Spleen (tissue), 11 donors: ENCODE measurements around the gene PHOSPHO1. TPM values are rescaled to one million over a fixed set of nuclear protein-coding genes. Genes with fewer than 3 reads are reported as not detected.
A peak's percentile ranks its signal among the peaks of the same experiment; 100 is the strongest.

Source experiments
- DNase-seq: peaks from one replicate; pipeline ENCODE4 v3.0.0-alpha.2; 2020
- H3K27ac ChIP-seq, 8 donors: fragments of 200-600 bp; sonication (generic) in 7 of 8; 1 replicate in 4 of 8; 2 replicates in 4 of 8; pipeline versions ENCODE4 v1.5.0 to v1.8.0; 2016 to 2021; ENCODE audit warnings: inconsistent platforms in 4 of 8, mild to moderate bottlenecking in 4 of 8, moderate library complexity in 1 of 8
- H3K27me3 ChIP-seq, 7 donors: fragments of 200-600 bp; sonication (generic) in 6 of 7; replicated peaks in 1 of 7; 1 replicate in 4 of 7; 2 replicates in 3 of 7; pipeline versions ENCODE4 v1.5.0 to v1.8.0; 2016 to 2021; ENCODE audit warnings: inconsistent platforms in 3 of 7, mild to moderate bottlenecking in 1 of 7
- H3K36me3 ChIP-seq, 6 donors: fragments of 200-600 bp; sonication (generic) in 5 of 6; 1 replicate in 4 of 6; 2 replicates in 2 of 6; pipeline versions ENCODE4 v1.5.0 to v1.8.0; 2016 to 2021; ENCODE audit warnings: inconsistent platforms in 2 of 6
- H3K4me1 ChIP-seq, 6 donors: fragments of 200-600 bp; sonication (generic) in 5 of 6; 1 replicate in 3 of 6; 2 replicates in 3 of 6; pipeline versions ENCODE4 v1.5.0 to v1.8.0; 2016 to 2021; ENCODE audit warnings: inconsistent platforms in 3 of 6
- H3K4me3 ChIP-seq, 8 donors: fragments of 200-600 bp; sonication (generic) in 7 of 8; 1 replicate in 4 of 8; 2 replicates in 4 of 8; pipeline versions ENCODE4 v1.5.0 to v1.8.0; 2016 to 2021; ENCODE audit warnings: inconsistent platforms in 4 of 8, mild to moderate bottlenecking in 4 of 8, moderate library complexity in 2 of 8
- H3K9me3 ChIP-seq, 8 donors: fragments of 200-600 bp; sonication (generic) in 7 of 8; 1 replicate in 4 of 8; 2 replicates in 4 of 8; pipeline versions ENCODE4 v1.5.0 to v1.8.0; 2016 to 2021; ENCODE audit warnings: inconsistent platforms in 4 of 8
- CTCF ChIP-seq, 11 experiments: fragments of 200-600 bp in 7 of 11; fragments of 450-650 bp in 4 of 11; sonication (generic) in 4 of 11; IDR thresholded peaks in 8 of 11; conservative IDR thresholded peaks in 3 of 11; 1 replicate in 7 of 11; 2 replicates in 4 of 11; pipeline versions ENCODE4 v1.4.0 to v1.8.0; 2016 to 2021; ENCODE audit warnings: antibody characterized with exemption in 11 of 11, inconsistent platforms in 4 of 11, mild to moderate bottlenecking in 1 of 11
- POLR2A ChIP-seq, 3 donors: fragments of 450-650 bp; IDR thresholded peaks; one replicate each; pipeline ENCODE4 v1.5.1; 2017; ENCODE audit warnings: antibody characterized with exemption in 3 of 3, mild to moderate bottlenecking in 1 of 3
- POLR2AphosphoS5 ChIP-seq, 3 donors: sonication (generic); formaldehyde crosslinking; IDR thresholded peaks; one replicate each; pipeline ENCODE4 v1.5.1; 2017; ENCODE audit warnings: antibody characterized with exemption in 3 of 3
- WGBS, 5 donors: extraction: QIAGEN DNeasy Blood & Tissue Kit in 3 of 5; methylation state at CpG; one replicate each; pipeline versions ENCODE4 v1.1.5 to v1.1.7; 2013 to 2018; 5-methylcytosine and 5-hydroxymethylcytosine counted together
- intact Hi-C: fragments of 100-400 bp; cut with DNase I; formaldehyde crosslinking; loops from one replicate; pipeline ENCODE4 v1.15.0; 2023; ENCODE audit warnings: low total_unique reads
- polyA plus RNA-seq, 3 donors: library from polyadenylated mRNA; stranded (reverse); fragments of 200-250 nt; gene quantifications; one replicate each; pipeline ENCODE4 v1.2.1, GENCODE V29; 2013
- total RNA-seq, 7 donors: library from RNA; depleted of rRNA in 3 of 7; stranded (reverse); fragments of >200 nt in 3 of 7; fragmentation: NEBNext Ultra II Directional in 4 of 7; extraction: Animal tissue kit (Norgen Biotek cat#: 25700) in 4 of 7; gene quantifications; one replicate each; pipeline versions ENCODE4 v1.1.0 to v1.2.1, GENCODE V29; 2016 to 2021
- donor health status: healthy with polysubstance abuse.
- donor health status: DM: no; HTN: no; CAD: no; lungs with moderate emphysema.
- donor health status: DM: no; HTN: no; CAD: no.
- donor health status: Bipolar disorder and iron deficiency.
- donor health status: healthy.
- donor health status: DM: no; HTN: no; CAD: no.
- donor health status: DM: yes; HTN: yes; CAD: no.

PHOSPHO1 gene
- total and polyA plus RNA-seq, 10 donors, result 0.80 to 12.2 (median 3.9) TPM

DNA sequence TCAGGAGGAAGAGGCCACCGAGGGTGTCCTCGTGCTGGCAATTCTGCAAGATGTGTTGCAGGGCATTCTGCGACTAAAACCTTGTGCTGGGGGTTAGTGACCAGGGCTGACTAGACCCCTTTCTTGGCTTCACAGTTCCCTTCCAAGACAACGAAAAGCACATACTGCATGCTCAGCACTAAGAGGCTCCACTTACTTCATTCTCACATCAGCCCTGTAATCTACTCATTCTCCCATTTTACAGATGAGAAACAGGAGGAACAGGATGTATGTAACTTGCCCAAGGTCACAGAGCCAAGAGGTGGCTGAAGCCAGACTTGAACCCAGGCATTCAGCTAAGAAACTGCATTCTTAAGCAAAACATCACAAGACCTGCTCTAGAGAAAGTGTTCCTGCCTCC is 5.3 kb upstream of the PHOSPHO1 start:
- Histone ChIP-seq H3K4me1 (peaks cover 0 to 45% (median 8%) of the 10 kb centered on the region in 6 donors), H3K27ac (peak overlapping the region in 7 of 8 donors; percentile 9 to 85 (median 56)), H3K36me3 (no peaks in the 10 kb centered on the region), H3K9me3 (no peaks in the 10 kb centered on the region), H3K27me3 (no peaks in the 10 kb centered on the region), H3K4me3 (peak overlapping the region in 1 of 8 donors; percentile 56)
- TF ChIP-seq CTCF (IDR thresholded peaks at IDR 0.05 in 8 of 11, conservative IDR thresholded peaks at IDR 0.05 in 3 of 11), result no peak
- TF ChIP-seq POLR2AphosphoS5 (IDR thresholded peaks at IDR 0.05), result no peak
- TF ChIP-seq POLR2A (IDR thresholded peaks at IDR 0.05), result no peak
- no peak for DNase-seq
- intact Hi-C loops, result no loop called here
- 44 to 88% (median 64%) methylated on average over 4 of the region's 4 CpGs for WGBS, 5 donors

GRCh38 chr17:49234509-49235080 is 4.0 kb upstream of the PHOSPHO1 start:
- TF ChIP-seq POLR2AphosphoS5 (IDR thresholded peaks at IDR 0.05), result peak in 1 of 3 donors; percentile 7
- no peak for TF ChIP-seq POLR2A (IDR thresholded peaks at IDR 0.05)
- TF ChIP-seq CTCF (IDR thresholded peaks at IDR 0.05 in 8 of 11, conservative IDR thresholded peaks at IDR 0.05 in 3 of 11), result no peak
- Histone ChIP-seq H3K4me1 (peaks cover 7 to 58% (median 17%) of the 10 kb centered on the region in 6 donors), H3K4me3 (peak overlapping the region in 1 of 8 donors; percentile 56), H3K27ac (peak overlapping the region in 3 of 8 donors; percentile 75 to 85 (median 79)), H3K36me3 (no peaks in the 10 kb centered on the region), H3K27me3 (peaks cover 0 to 10% (median 0%) of the 10 kb centered on the region in 7 donors), H3K9me3 (no peaks in the 10 kb centered on the region)
- 84 to 91% (median 88%) methylated on average over 5 of the region's 5 CpGs for WGBS, 5 donors
- DNase-seq, result no peak
- intact Hi-C loops, result no loop called here

GRCh38 chr17:49231563-49231894 is 942 bp upstream of the PHOSPHO1 start:
- Histone ChIP-seq H3K36me3 (peaks cover 0 to 6% (median 0%) of the 10 kb centered on the region in 6 donors), H3K27me3 (peaks cover 0 to 18% (median 0%) of the 10 kb centered on the region in 7 donors), H3K4me1 (peaks cover 14 to 77% (median 34%) of the 10 kb centered on the region in 6 donors), H3K9me3 (no peaks in the 10 kb centered on the region), H3K27ac (peak overlapping the region in 4 of 8 donors; percentile 66 to 92 (median 81)), H3K4me3 (peak overlapping the region in 5 of 8 donors; percentile 56 to 78 (median 62))
- DNase-seq, result no peak
- TF ChIP-seq POLR2AphosphoS5 (IDR thresholded peaks at IDR 0.05), result no peak
- TF ChIP-seq CTCF (IDR thresholded peaks at IDR 0.05 in 8 of 11, conservative IDR thresholded peaks at IDR 0.05 in 3 of 11), result no peak
- TF ChIP-seq POLR2A (IDR thresholded peaks at IDR 0.05), result no peak
- WGBS, 5 donors, result 49 to 72% (median 62%) methylated on average over 7 of the region's 7 CpGs
- intact Hi-C loops, result no loop called here

- H3K27me3 ChIP-seq, result peaks cover 0 to 27% (median 1%) of the 10 kb centered on the region in 7 donors
- peak overlapping the region; percentile 52 to 78 (median 62) for H3K4me3 ChIP-seq
- DNase-seq, result peak; percentile 85
- intact Hi-C loops, result no loop called here
- H3K4me1 ChIP-seq, result peaks cover 14 to 79% (median 41%) of the 10 kb centered on the region in 6 donors
- H3K27ac ChIP-seq, result peak overlapping the region in 4 of 8 donors; percentile 57 to 92 (median 81)
- TF ChIP-seq POLR2A (IDR thresholded peaks at IDR 0.05) (no peak), POLR2AphosphoS5 (IDR thresholded peaks at IDR 0.05) (peak; percentile 30 to 75 (median 52)), CTCF (IDR thresholded peaks at IDR 0.05 in 8 of 11, conservative IDR thresholded peaks at IDR 0.05 in 3 of 11) (no peak)
- H3K9me3 ChIP-seq, result no peaks in the 10 kb centered on the region
- WGBS, 5 donors, result 10 to 16% (median 12%) methylated on average over 31 to 36 of the region's 36 CpGs
- H3K36me3 ChIP-seq, result peaks cover 0 to 19% (median 0%) of the 10 kb centered on the region in 6 donors
Measured at GRCh38 chr17:49229805-49230600, 584 bp downstream of the PHOSPHO1 start.
